NB4 (cell line): ENCODE data around the gene SAMD11.
A peak's percentile ranks its signal among the peaks of the same experiment; 100 is the strongest.

ENCODE experiments used
- DNase-seq: peaks from one replicate; pipeline ENCODE4 v3.0.0; 2010; ENCODE audit warnings: low read depth
- H3K4me3 ChIP-seq: one replicate; pipeline ENCODE4 v1.5.1; 2011; ENCODE audit warnings: mild to moderate bottlenecking, low read depth, low read length, moderate library complexity
- MAX ChIP-seq: IDR thresholded peaks from 2 replicates; pipeline ENCODE4 v1.6.1; 2011; ENCODE audit warnings: low read depth, low read length
- MYC ChIP-seq: IDR thresholded peaks from 2 replicates; pipeline ENCODE4 v1.6.1; 2011; ENCODE audit warnings: low read depth, low read length
- POLR2A ChIP-seq: IDR thresholded peaks from 2 replicates; pipeline ENCODE4 v1.6.1; 2011; ENCODE audit warnings: mild to moderate bottlenecking; ENCODE audit not compliant: insufficient read length; ENCODE audit errors: extremely low read depth
- TF ChIP-seq, protein P1 (sequence below): IDR thresholded peaks from one replicate; pipeline ENCODE4 v1.5.1; 2012; ENCODE audit warnings: low read depth, low read length

SAMD11 gene

DNA sequence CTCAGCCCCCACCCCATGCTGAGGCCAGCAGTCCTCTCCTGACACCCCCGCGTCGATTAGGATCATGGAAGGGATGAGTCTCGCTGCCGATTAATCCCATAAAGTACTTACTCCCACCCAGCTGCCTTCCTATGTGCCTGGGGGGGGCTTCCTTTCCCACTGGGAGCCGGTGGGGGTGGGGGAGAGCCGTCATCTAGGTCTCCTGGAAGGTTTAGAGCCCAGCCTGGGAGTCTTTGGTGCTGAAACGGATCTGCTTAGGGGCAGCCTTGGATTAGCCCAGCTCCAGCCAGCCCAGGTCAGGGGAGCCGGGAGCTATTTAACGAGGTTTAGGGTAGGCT, 9.8 kb downstream of the SAMD11 start:
- TF ChIP-seq POLR2A = no peak
- no peak for TF ChIP-seq MAX
- no peak for TF ChIP-seq MYC
- TF ChIP-seq, protein P1, sequence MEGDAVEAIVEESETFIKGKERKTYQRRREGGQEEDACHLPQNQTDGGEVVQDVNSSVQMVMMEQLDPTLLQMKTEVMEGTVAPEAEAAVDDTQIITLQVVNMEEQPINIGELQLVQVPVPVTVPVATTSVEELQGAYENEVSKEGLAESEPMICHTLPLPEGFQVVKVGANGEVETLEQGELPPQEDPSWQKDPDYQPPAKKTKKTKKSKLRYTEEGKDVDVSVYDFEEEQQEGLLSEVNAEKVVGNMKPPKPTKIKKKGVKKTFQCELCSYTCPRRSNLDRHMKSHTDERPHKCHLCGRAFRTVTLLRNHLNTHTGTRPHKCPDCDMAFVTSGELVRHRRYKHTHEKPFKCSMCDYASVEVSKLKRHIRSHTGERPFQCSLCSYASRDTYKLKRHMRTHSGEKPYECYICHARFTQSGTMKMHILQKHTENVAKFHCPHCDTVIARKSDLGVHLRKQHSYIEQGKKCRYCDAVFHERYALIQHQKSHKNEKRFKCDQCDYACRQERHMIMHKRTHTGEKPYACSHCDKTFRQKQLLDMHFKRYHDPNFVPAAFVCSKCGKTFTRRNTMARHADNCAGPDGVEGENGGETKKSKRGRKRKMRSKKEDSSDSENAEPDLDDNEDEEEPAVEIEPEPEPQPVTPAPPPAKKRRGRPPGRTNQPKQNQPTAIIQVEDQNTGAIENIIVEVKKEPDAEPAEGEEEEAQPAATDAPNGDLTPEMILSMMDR = no peak
- no peak for DNase-seq
- H3K4me3 ChIP-seq = no peak overlapping the region

GRCh38 chr1:934991-935750, 11.4 kb downstream of the SAMD11 start:
- no peak for TF ChIP-seq MYC
- TF ChIP-seq POLR2A = no peak
- TF ChIP-seq, protein P1 = no peak
- no peak for TF ChIP-seq MAX
- no peak overlapping the region for H3K4me3 ChIP-seq
- DNase-seq = no peak

- TF ChIP-seq, protein P1 = no peak
- TF ChIP-seq MYC = no peak
- TF ChIP-seq MAX = no peak
- no peak for TF ChIP-seq POLR2A
- H3K4me3 ChIP-seq = no peak overlapping the region
- DNase-seq = no peak
Observed at GRCh38 chr1:935751-936231, 12.1 kb downstream of the SAMD11 start.

- TF ChIP-seq MAX = no peak
- TF ChIP-seq POLR2A = no peak
- DNase-seq = no peak
- H3K4me3 ChIP-seq = no peak overlapping the region
Observed at GRCh38 chr1:936348-937264, 12.9 kb downstream of the SAMD11 start.

DNA sequence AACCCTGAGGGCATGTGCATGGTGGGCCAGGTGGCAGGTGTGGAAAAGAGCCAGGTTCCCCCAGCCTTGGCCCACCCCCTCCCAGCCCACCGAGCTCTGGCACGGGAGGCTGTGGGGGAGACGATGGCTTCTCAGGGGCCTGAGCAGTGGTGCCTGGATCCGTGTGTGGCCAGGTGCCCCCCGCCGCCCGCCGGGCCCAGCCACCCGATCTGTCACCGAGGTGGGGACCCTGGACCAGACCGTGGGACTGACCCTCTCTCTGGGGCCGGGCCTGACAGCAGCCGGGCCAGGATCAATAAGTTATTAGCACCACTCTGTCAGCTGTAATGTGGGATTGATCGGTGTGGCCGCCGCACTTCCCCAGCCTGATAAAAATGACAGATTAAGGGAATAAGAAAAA, 13.8 kb downstream of the SAMD11 start:
- H3K4me3 ChIP-seq = no peak overlapping the region
- TF ChIP-seq, protein P1 = no peak
- no peak for TF ChIP-seq MYC
- no peak for TF ChIP-seq MAX
- TF ChIP-seq POLR2A = no peak
- no peak for DNase-seq

GRCh38 chr1:938088-938683, 14.5 kb downstream of the SAMD11 start:
- no peak overlapping the region for H3K4me3 ChIP-seq
- TF ChIP-seq, protein P1 = peak; percentile 1
- TF ChIP-seq POLR2A = no peak
- no peak for DNase-seq
